Measurements from ENCODE around the gene FBXO30. TPM values are rescaled to one million over a fixed set of nuclear protein-coding genes. Genes with fewer than 3 reads are reported as not detected.
A peak's percentile ranks its signal among the peaks of the same experiment; 100 is the strongest.

FBXO30 gene
- total and polyA plus RNA-seq, 7 experiments from 2014 or later: 1.1 to 5.1 (median 3.1) TPM

DNA sequence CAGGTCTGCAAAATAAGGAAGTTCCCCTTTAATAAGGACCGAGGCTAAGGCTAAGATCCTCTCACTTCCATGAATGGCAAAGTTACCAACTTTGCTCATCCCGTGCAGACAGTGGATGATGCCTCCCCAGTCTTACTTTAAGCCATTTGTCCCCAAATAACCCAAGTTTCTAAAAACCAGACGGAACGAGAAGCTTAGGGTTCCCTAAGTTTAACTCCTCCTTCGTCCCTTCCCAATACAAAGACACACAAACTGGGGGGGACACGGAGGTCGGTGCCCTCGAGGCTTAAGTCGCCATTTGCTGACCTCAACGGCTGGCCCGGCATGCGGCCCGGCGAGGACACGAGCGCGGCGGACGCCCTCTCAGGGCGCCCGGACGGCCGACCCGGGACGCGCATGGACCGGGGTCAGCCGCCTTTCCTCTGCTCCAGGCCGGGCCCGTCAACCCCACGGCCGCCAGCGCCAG is 527 bp downstream of the FBXO30 start:
- Mint-ChIP-seq H3K27me3 (peaks cover 0 to 3% (median 0%) of the 10 kb centered on the region in 5 donors), H3K27ac (peak overlapping the region; percentile 20 to 92 (median 79)), H3K36me3 (no peaks in the 10 kb centered on the region), H3K9me3 (no peaks in the 10 kb centered on the region), H3K4me1 (peaks cover 27 to 56% (median 46%) of the 10 kb centered on the region in 7 donors), H3K4me3 (peak overlapping the region; percentile 76 to 93 (median 90))
- Histone ChIP-seq H3K27me3 (ENCODE audit: control insufficient read depth in 2 of 2, insufficient read depth in 2 of 2, low read length in 2 of 2) (no peaks in the 10 kb centered on the region), H3K4me1 (ENCODE audit: control insufficient read depth in 2 of 2, insufficient read depth in 2 of 2, low read length in 2 of 2) (peaks cover 0 to 18% of the 10 kb centered on the region in 2 donors), H3K4me3 (ENCODE audit: low read length) (peak overlapping the region; percentile 92), H3K9me3 (ENCODE audit: control insufficient read depth in 2 of 3, low read length in 3 of 3) (no peaks in the 10 kb centered on the region), H3K36me3 (ENCODE audit: control insufficient read depth in 2 of 3, insufficient read depth in 3 of 3, low read length in 3 of 3) (peaks cover 0 to 4% (median 0%) of the 10 kb centered on the region in 3 experiments), H3K27ac (ENCODE audit: low read depth, low read length) (peak overlapping the region; percentile 80)
- ChIA-PET POLR2A (interaction anchor here (2.1 to 3.0 kb wide), 2 partner anchors 79 to 150 kb away, joined by 10 to 46 read pairs; partner anchors contain the start of genes EPM2A and SHPRH), CTCF (interaction anchor here (1.5 kb wide), 1 partner anchor 79 kb away, joined by 3 read pairs; the partner anchor contains the start of gene EPM2A)
- peak in 5 of 9 donors; percentile 7 to 22 (median 13) for DNase-seq
- ATAC-seq: no peak
- intact Hi-C loops (cut with micrococcal nuclease): loop anchor here (1.0 to 10.0 kb wide), 9 partner anchors 51 to 1972 kb away; partner anchors contain the start of genes EPM2A (in 2 of the 2), SHPRH (in 2 of the 2), LTV1 (in 1 of the 2) and SF3B5 (in 1 of the 2)

DNA sequence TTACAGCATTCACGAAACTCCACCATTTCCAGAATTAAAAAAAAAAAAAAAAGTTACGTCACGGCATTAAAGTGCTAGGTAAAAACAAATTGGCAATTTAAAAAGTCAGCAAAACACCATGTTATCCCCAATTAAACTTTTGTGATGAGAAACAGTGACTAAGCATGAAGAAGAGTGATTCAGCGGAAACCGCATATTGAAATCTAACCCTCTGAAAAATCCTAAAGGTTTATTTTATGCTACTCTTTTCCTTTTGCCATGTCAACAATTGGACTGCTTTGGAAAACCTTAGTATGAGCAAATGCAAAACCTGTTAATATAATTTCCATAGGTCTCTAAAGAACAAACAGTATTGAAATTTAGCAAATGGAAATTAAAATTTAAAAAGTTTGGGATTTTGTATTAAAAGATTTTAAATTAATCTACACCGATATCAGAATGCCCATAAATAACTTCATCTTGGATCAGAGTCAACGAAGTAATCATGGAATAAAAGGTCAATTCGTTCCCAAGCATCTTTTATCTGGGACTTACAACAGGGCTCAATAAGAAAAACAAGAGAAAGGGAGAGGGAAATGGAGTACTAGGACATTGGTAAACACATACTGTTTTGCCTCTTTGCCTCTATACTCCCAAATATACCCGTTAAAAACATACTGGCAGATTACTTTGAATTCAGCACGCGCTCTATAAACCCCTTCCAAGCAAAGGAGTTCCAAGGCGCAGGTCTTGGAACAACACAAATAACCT is 1.1 kb downstream of the FBXO30 start:
- intact Hi-C loops (cut with micrococcal nuclease): loop anchor here (1.0 to 10.0 kb wide), 9 partner anchors 51 to 1971 kb away; partner anchors contain the start of genes EPM2A (in 2 of the 2), SHPRH (in 2 of the 2), LTV1 (in 1 of the 2) and SF3B5 (in 1 of the 2)
- no peaks in the 10 kb centered on the region for H3K9me3 Mint-ChIP-seq
- H3K27ac Mint-ChIP-seq: peak overlapping the region; percentile 9 to 83 (median 34)
- H3K4me3 ChIP-seq (ENCODE audit: low read length): peak overlapping the region; percentile 92
- peaks cover 0 to 2% (median 0%) of the 10 kb centered on the region in 5 donors for H3K36me3 Mint-ChIP-seq
- POLR2A ChIA-PET: interaction anchor here (2.1 to 3.0 kb wide), 2 partner anchors 78 to 151 kb away, joined by 10 to 46 read pairs; partner anchors contain the start of genes EPM2A and SHPRH
- H3K27me3 Mint-ChIP-seq: peaks cover 0 to under 1% (median 0%) of the 10 kb centered on the region in 5 donors
- H3K4me1 Mint-ChIP-seq: peaks cover 27 to 58% (median 46%) of the 10 kb centered on the region in 7 donors
- peaks cover 0 to 4% (median 0%) of the 10 kb centered on the region in 3 experiments for H3K36me3 ChIP-seq (ENCODE audit: control insufficient read depth in 2 of 3, insufficient read depth in 3 of 3, low read length in 3 of 3)
- H3K4me1 ChIP-seq (ENCODE audit: control insufficient read depth in 2 of 2, insufficient read depth in 2 of 2, low read length in 2 of 2): peaks cover 0 to 18% of the 10 kb centered on the region in 2 donors
- peak overlapping the region; percentile 80 for H3K27ac ChIP-seq (ENCODE audit: low read depth, low read length)
- ATAC-seq: no peak
- CTCF ChIA-PET: no interaction called here
- no peaks in the 10 kb centered on the region for H3K27me3 ChIP-seq (ENCODE audit: control insufficient read depth in 2 of 2, insufficient read depth in 2 of 2, low read length in 2 of 2)
- DNase-seq: peak in 2 of 9 donors; percentile 1 to 19
- H3K4me3 Mint-ChIP-seq: peak overlapping the region; percentile 76 to 93 (median 90)
- H3K9me3 ChIP-seq (ENCODE audit: control insufficient read depth in 2 of 3, low read length in 3 of 3): no peaks in the 10 kb centered on the region

- no peaks in the 10 kb centered on the region for H3K27me3 Mint-ChIP-seq
- ChIA-PET POLR2A (no interaction called here), CTCF (no interaction called here)
- intact Hi-C loops (cut with micrococcal nuclease): loop anchor here (5.0 to 10.0 kb wide), 3 partner anchors 56 to 1969 kb away; partner anchors contain the start of gene LTV1 (in 1 of the 2)
- no peaks in the 10 kb centered on the region for H3K27me3 ChIP-seq (ENCODE audit: control insufficient read depth in 2 of 2, insufficient read depth in 2 of 2, low read length in 2 of 2)
- H3K36me3 Mint-ChIP-seq: peaks cover 0 to 6% (median 2%) of the 10 kb centered on the region in 5 donors
- no peak overlapping the region for H3K27ac Mint-ChIP-seq
- H3K27ac ChIP-seq (ENCODE audit: low read depth, low read length): no peak overlapping the region
- no peaks in the 10 kb centered on the region for H3K9me3 ChIP-seq (ENCODE audit: control insufficient read depth in 2 of 3, low read length in 3 of 3)
- peaks cover 0 to 4% (median 0%) of the 10 kb centered on the region in 3 experiments for H3K36me3 ChIP-seq (ENCODE audit: control insufficient read depth in 2 of 3, insufficient read depth in 3 of 3, low read length in 3 of 3)
- H3K9me3 Mint-ChIP-seq: no peaks in the 10 kb centered on the region
- peaks cover 0 to 18% of the 10 kb centered on the region in 2 donors for H3K4me1 ChIP-seq (ENCODE audit: control insufficient read depth in 2 of 2, insufficient read depth in 2 of 2, low read length in 2 of 2)
- no peak for ATAC-seq
- H3K4me3 Mint-ChIP-seq: no peak overlapping the region
- DNase-seq: no peak
- no peak overlapping the region for H3K4me3 ChIP-seq (ENCODE audit: low read length)
- H3K4me1 Mint-ChIP-seq: peaks cover 27 to 53% (median 43%) of the 10 kb centered on the region in 7 donors
Measured at GRCh38 chr6:145811741-145812140, 2.9 kb downstream of the FBXO30 start.

- Histone ChIP-seq H3K36me3 (ENCODE audit: control insufficient read depth in 2 of 3, insufficient read depth in 3 of 3, low read length in 3 of 3) (peaks cover 0 to 5% (median 0%) of the 10 kb centered on the region in 3 experiments), H3K9me3 (ENCODE audit: control insufficient read depth in 2 of 3, low read length in 3 of 3) (no peaks in the 10 kb centered on the region), H3K4me3 (ENCODE audit: low read length) (no peak overlapping the region), H3K27ac (ENCODE audit: low read depth, low read length) (no peak overlapping the region), H3K4me1 (ENCODE audit: control insufficient read depth in 2 of 2, insufficient read depth in 2 of 2, low read length in 2 of 2) (peaks cover 0 to 14% of the 10 kb centered on the region in 2 donors), H3K27me3 (ENCODE audit: control insufficient read depth in 2 of 2, insufficient read depth in 2 of 2, low read length in 2 of 2) (no peaks in the 10 kb centered on the region)
- Mint-ChIP-seq H3K27ac (no peak overlapping the region), H3K27me3 (no peaks in the 10 kb centered on the region), H3K4me1 (peaks cover 19 to 42% (median 31%) of the 10 kb centered on the region in 7 donors), H3K4me3 (no peak overlapping the region), H3K9me3 (peaks cover 0 to 10% (median 0%) of the 10 kb centered on the region in 11 donors), H3K36me3 (peaks cover 13 to 21% (median 16%) of the 10 kb centered on the region in 5 donors)
- ChIA-PET POLR2A (no interaction called here), CTCF (no interaction called here)
- ATAC-seq (no peak), DNase-seq (no peak)
- intact Hi-C loops (cut with micrococcal nuclease): loop anchor here (5.0 to 10.0 kb wide), 3 partner anchors 58 to 1967 kb away; partner anchors contain the start of gene LTV1 (in 1 of the 2)
Measured at GRCh38 chr6:145809785-145810184, 4.8 kb downstream of the FBXO30 start.

DNA sequence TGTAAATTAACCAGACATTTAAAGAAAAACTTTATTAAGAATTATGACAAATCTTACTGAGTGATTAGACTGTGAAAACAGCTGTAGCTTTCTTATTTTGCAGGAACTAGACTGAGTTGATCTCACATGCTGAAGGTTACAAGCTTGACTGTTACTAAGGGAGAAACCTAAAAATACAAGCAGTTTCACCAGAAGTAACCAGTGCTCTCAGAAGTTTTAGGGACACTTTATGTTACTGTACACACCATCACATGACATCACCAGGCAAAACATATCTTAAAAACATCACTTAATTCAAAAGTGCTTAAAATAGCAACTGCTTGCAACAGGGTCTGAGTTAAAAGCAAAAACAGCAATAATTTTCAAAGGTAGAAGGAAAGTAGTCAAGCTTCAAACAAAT is 5.4 kb downstream of the FBXO30 start:
- ChIA-PET POLR2A (no interaction called here), CTCF (no interaction called here)
- H3K27me3 ChIP-seq (ENCODE audit: control insufficient read depth in 2 of 2, insufficient read depth in 2 of 2, low read length in 2 of 2): no peaks in the 10 kb centered on the region
- no peak overlapping the region for H3K27ac Mint-ChIP-seq
- peaks cover 16 to 26% (median 20%) of the 10 kb centered on the region in 5 donors for H3K36me3 Mint-ChIP-seq
- peaks cover 0 to 10% (median 0%) of the 10 kb centered on the region in 11 donors for H3K9me3 Mint-ChIP-seq
- H3K4me3 ChIP-seq (ENCODE audit: low read length): no peak overlapping the region
- no peaks in the 10 kb centered on the region for H3K27me3 Mint-ChIP-seq
- ATAC-seq (peak; percentile 49), DNase-seq (peak in 1 of 9 donors; percentile 11)
- peaks cover 0 to 5% (median 0%) of the 10 kb centered on the region in 3 experiments for H3K36me3 ChIP-seq (ENCODE audit: control insufficient read depth in 2 of 3, insufficient read depth in 3 of 3, low read length in 3 of 3)
- H3K9me3 ChIP-seq (ENCODE audit: control insufficient read depth in 2 of 3, low read length in 3 of 3): no peaks in the 10 kb centered on the region
- H3K4me1 Mint-ChIP-seq: peaks cover 19 to 42% (median 31%) of the 10 kb centered on the region in 7 donors
- intact Hi-C loops (cut with micrococcal nuclease): no loop called here
- H3K4me1 ChIP-seq (ENCODE audit: control insufficient read depth in 2 of 2, insufficient read depth in 2 of 2, low read length in 2 of 2): peaks cover 0 to 14% of the 10 kb centered on the region in 2 donors
- no peak overlapping the region for H3K4me3 Mint-ChIP-seq
- H3K27ac ChIP-seq (ENCODE audit: low read depth, low read length): no peak overlapping the region

- H3K4me1 Mint-ChIP-seq: peaks cover 11 to 34% (median 25%) of the 10 kb centered on the region in 7 donors
- ATAC-seq: no peak
- POLR2A ChIA-PET: no interaction called here
- H3K27ac ChIP-seq (ENCODE audit: low read depth, low read length): no peak overlapping the region
- peaks cover 16 to 34% (median 26%) of the 10 kb centered on the region in 5 donors for H3K36me3 Mint-ChIP-seq
- no peak for DNase-seq
- CTCF ChIA-PET: no interaction called here
- no peaks in the 10 kb centered on the region for H3K27me3 ChIP-seq (ENCODE audit: control insufficient read depth in 2 of 2, insufficient read depth in 2 of 2, low read length in 2 of 2)
- no peaks in the 10 kb centered on the region for H3K27me3 Mint-ChIP-seq
- intact Hi-C loops (cut with micrococcal nuclease): no loop called here
- H3K36me3 ChIP-seq (ENCODE audit: control insufficient read depth in 2 of 3, insufficient read depth in 3 of 3, low read length in 3 of 3): peaks cover 0 to 5% (median 0%) of the 10 kb centered on the region in 3 experiments
- no peak overlapping the region for H3K4me3 Mint-ChIP-seq
- H3K27ac Mint-ChIP-seq: no peak overlapping the region
- H3K4me1 ChIP-seq (ENCODE audit: control insufficient read depth in 2 of 2, insufficient read depth in 2 of 2, low read length in 2 of 2): peaks cover 0 to 7% of the 10 kb centered on the region in 2 donors
- no peaks in the 10 kb centered on the region for H3K9me3 ChIP-seq (ENCODE audit: control insufficient read depth in 2 of 3, low read length in 3 of 3)
- H3K9me3 Mint-ChIP-seq: peaks cover 0 to 10% (median 0%) of the 10 kb centered on the region in 11 donors
- H3K4me3 ChIP-seq (ENCODE audit: low read length): no peak overlapping the region
Measured at GRCh38 chr6:145808239-145808638, 6.4 kb downstream of the FBXO30 start.

Measured in naive thymus-derived CD4-positive, alpha-beta T cell (primary cell).